SK-N-SH (cell line): ENCODE measurements around the gene PLAC9.

ENCODE experiments used
- EP300 ChIP-seq, 2 experiments: IDR thresholded peaks; 2 replicates each; pipeline versions ENCODE4 v1.4.0 to v1.6.1; 2012; ENCODE audit warnings: borderline replicate concordance in 1 of 2, low read depth in 1 of 2, low read length in 1 of 2
- GATA2 ChIP-seq: sonication (generic); formaldehyde crosslinking; IDR thresholded peaks from 2 replicates; pipeline ENCODE4 v1.5.0; 2020; ENCODE audit warnings: mild to moderate bottlenecking, missing genetic modification reagents
- RCOR1 ChIP-seq: fragments of 150-350 bp; IDR thresholded peaks from 2 replicates; pipeline ENCODE4 v1.6.1; 2017; ENCODE audit warnings: antibody characterized with exemption, low read length
- SMC3 ChIP-seq: IDR thresholded peaks from 2 replicates; pipeline ENCODE4 v1.6.1; 2012; ENCODE audit warnings: low read depth, low read length, improper control_type of control experiment
- YY1 ChIP-seq: IDR thresholded peaks from 2 replicates; pipeline ENCODE4 v1.4.0; 2012; ENCODE audit warnings: low read depth, mild to moderate bottlenecking
- TF ChIP-seq, protein P1 (sequence below): fragments of 200-600 bp; sonication (generic); IDR thresholded peaks from 2 replicates; pipeline ENCODE4 v1.6.1; 2017; ENCODE audit warnings: antibody characterized with exemption, mild to moderate bottlenecking, moderate library complexity
- TF ChIP-seq, protein P2 (sequence below): IDR thresholded peaks from 2 replicates; pipeline ENCODE4 v1.4.0; 2012; ENCODE audit warnings: low read depth
- TF ChIP-seq, protein P3 (sequence below): IDR thresholded peaks from 2 replicates; pipeline ENCODE4; 2012

DNA sequence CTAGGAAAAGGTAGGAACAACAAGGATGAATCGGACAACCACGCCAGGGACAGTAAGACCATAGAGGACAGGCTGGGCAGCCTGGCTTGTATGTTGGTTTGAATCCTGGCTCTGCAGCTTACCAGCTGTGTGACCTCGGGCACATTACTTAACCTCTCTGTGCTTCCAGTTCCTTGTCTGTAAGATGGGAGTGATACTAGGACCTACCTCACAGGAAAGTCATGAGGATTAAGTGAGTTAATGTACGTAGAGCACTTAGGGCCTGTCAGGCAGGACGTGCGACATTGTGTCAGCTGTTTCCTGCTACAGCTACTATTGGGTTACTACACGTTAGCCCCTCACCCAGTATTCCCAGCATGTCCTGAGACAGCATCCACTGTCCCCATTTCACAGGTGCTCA lies 32.1 kb downstream of the PLAC9 start:
- TF ChIP-seq, protein P1, sequence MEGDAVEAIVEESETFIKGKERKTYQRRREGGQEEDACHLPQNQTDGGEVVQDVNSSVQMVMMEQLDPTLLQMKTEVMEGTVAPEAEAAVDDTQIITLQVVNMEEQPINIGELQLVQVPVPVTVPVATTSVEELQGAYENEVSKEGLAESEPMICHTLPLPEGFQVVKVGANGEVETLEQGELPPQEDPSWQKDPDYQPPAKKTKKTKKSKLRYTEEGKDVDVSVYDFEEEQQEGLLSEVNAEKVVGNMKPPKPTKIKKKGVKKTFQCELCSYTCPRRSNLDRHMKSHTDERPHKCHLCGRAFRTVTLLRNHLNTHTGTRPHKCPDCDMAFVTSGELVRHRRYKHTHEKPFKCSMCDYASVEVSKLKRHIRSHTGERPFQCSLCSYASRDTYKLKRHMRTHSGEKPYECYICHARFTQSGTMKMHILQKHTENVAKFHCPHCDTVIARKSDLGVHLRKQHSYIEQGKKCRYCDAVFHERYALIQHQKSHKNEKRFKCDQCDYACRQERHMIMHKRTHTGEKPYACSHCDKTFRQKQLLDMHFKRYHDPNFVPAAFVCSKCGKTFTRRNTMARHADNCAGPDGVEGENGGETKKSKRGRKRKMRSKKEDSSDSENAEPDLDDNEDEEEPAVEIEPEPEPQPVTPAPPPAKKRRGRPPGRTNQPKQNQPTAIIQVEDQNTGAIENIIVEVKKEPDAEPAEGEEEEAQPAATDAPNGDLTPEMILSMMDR = no peak
- no peak for TF ChIP-seq EP300 (IDR thresholded peaks at IDR 0.05; ENCODE audit: borderline replicate concordance in 1 of 2, low read depth in 1 of 2, low read length in 1 of 2)
- TF ChIP-seq RCOR1 = no peak
- TF ChIP-seq, protein P2, sequence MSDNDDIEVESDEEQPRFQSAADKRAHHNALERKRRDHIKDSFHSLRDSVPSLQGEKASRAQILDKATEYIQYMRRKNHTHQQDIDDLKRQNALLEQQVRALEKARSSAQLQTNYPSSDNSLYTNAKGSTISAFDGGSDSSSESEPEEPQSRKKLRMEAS = no peak
- TF ChIP-seq, protein P3, sequence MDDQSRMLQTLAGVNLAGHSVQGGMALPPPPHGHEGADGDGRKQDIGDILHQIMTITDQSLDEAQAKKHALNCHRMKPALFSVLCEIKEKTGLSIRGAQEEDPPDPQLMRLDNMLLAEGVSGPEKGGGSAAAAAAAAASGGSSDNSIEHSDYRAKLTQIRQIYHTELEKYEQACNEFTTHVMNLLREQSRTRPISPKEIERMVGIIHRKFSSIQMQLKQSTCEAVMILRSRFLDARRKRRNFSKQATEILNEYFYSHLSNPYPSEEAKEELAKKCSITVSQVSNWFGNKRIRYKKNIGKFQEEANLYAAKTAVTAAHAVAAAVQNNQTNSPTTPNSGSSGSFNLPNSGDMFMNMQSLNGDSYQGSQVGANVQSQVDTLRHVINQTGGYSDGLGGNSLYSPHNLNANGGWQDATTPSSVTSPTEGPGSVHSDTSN = no peak
- TF ChIP-seq GATA2 = no peak
- TF ChIP-seq SMC3 = no peak
- no peak for TF ChIP-seq YY1
